Activated CD8-positive, alpha-beta memory T cell treated with anti-CD3 and anti-CD28 coated beads for 36 hours (primary cell): Measurements from ENCODE around the gene ROR2. TPM values are rescaled to one million over a fixed set of nuclear protein-coding genes. Genes with fewer than 3 reads are reported as not detected.
"Not testable (repeated sequence)": the region's sequence is repeated elsewhere in the genome, so short reads cannot be mapped to it uniquely, and the experiment has no call there.

Source experiments
- CTCF ChIA-PET: fragments of 350-600 bp; sonication (Branson Sonifier 250); formaldehyde crosslinking; loops from one replicate; lab custom pipeline; 2021; ENCODE audit warnings: antibody characterized with exemption; lab: Charles Lee
- POLR2A ChIA-PET: fragments of 350-600 bp; sonication (Branson Sonifier 250); formaldehyde crosslinking; loops from one replicate; lab custom pipeline; 2021; ENCODE audit warnings: antibody characterized with exemption; lab: Charles Lee
- total RNA-seq, 2 experiments: library from RNA; stranded (reverse); gene quantifications; one replicate each; pipeline ENCODE4 v1.2.3, GENCODE V29; 2021

The ROR2 gene
- not detected for total RNA-seq

GRCh38 chr9:91949946-91950664 lies at the start of gene ROR2:
ROR2 (minus strand) TSS chr9:91950228.
- POLR2A ChIA-PET: no interaction called here
- CTCF ChIA-PET: interaction anchor here (1.0 to 2.0 kb wide), 3 partner anchors 15 to 174 kb away, joined by 3 to 13 read pairs (median 3); no protein-coding TSS in a partner anchor

GRCh38 chr9:91995000-91995655 lies 45.1 kb upstream of the ROR2 start:
- POLR2A ChIA-PET: no interaction called here
- CTCF ChIA-PET: no interaction called here

GRCh38 chr9:91994422-91994821 lies 44.4 kb upstream of the ROR2 start:
- POLR2A ChIA-PET: no interaction called here
- CTCF ChIA-PET: no interaction called here

GRCh38 chr9:91992461-91993041 lies 42.5 kb upstream of the ROR2 start:
- POLR2A ChIA-PET: no interaction called here
- CTCF ChIA-PET: no interaction called here

- ChIA-PET POLR2A (no interaction called here), CTCF (no interaction called here)
These were observed 41.8 kb upstream of the ROR2 start for GRCh38 chr9:91991721-91992341.

- ChIA-PET POLR2A (no interaction called here), CTCF (no interaction called here)
These were observed 36.2 kb upstream of the ROR2 start for GRCh38 chr9:91986248-91986647.

- CTCF ChIA-PET: no interaction called here
These were observed 35.7 kb upstream of the ROR2 start for GRCh38 chr9:91985692-91986091.

GRCh38 chr9:91978740-91979414 lies 28.8 kb upstream of the ROR2 start:
- POLR2A ChIA-PET: no interaction called here
- CTCF ChIA-PET: no interaction called here

More at GRCh38 chr9:91985692-91986091, 35.7 kb upstream of the ROR2 start:
- POLR2A ChIA-PET: no interaction called here

GRCh38 chr9:91975254-91975653 lies 25.2 kb upstream of the ROR2 start:
- POLR2A ChIA-PET, CTCF ChIA-PET: not testable (repeated sequence)

GRCh38 chr9:91972711-91973110 lies 22.7 kb upstream of the ROR2 start:
- ChIA-PET POLR2A (no interaction called here), CTCF (no interaction called here)

GRCh38 chr9:91972076-91972626 lies 22.1 kb upstream of the ROR2 start:
- ChIA-PET POLR2A (no interaction called here), CTCF (no interaction called here)

GRCh38 chr9:91967259-91967658 lies 17.2 kb upstream of the ROR2 start:
- ChIA-PET CTCF (no interaction called here), POLR2A (no interaction called here)

- ChIA-PET CTCF (no interaction called here), POLR2A (no interaction called here)
These were observed 16.5 kb upstream of the ROR2 start for GRCh38 chr9:91966503-91966902.

GRCh38 chr9:91963711-91964240 lies 13.7 kb upstream of the ROR2 start:
- POLR2A ChIA-PET: no interaction called here
- CTCF ChIA-PET: no interaction called here

GRCh38 chr9:91960367-91960766 lies 10.3 kb upstream of the ROR2 start:
- CTCF ChIA-PET: no interaction called here
- POLR2A ChIA-PET: no interaction called here

- ChIA-PET CTCF (interaction anchor here (0.6 kb wide), 1 partner anchor 498 kb away, joined by 4 read pairs; no protein-coding TSS in a partner anchor), POLR2A (no interaction called here)
These were observed 8.1 kb upstream of the ROR2 start for GRCh38 chr9:91958174-91958573.

- POLR2A ChIA-PET: no interaction called here
- CTCF ChIA-PET: interaction anchor here (1.1 kb wide), 2 partner anchors 180 to 185 kb away, joined by 3 read pairs; no protein-coding TSS in a partner anchor
These were observed 4.9 kb upstream of the ROR2 start for GRCh38 chr9:91954841-91955471.

- ChIA-PET POLR2A (no interaction called here), CTCF (interaction anchor here (1.1 kb wide), 2 partner anchors 178 to 186 kb away, joined by 3 read pairs; no protein-coding TSS in a partner anchor)
These were observed 3.7 kb upstream of the ROR2 start for GRCh38 chr9:91953718-91954117.
